Right lobe of liver (tissue), 4 donors: Measurements from ENCODE around the gene CFAP43.

ENCODE experiments used
- POLR2A ChIP-seq: fragments of 450-650 bp; IDR thresholded peaks from one replicate; pipeline ENCODE4 v1.6.1; 2017; ENCODE audit warnings: antibody characterized with exemption, mild to moderate bottlenecking
- TF ChIP-seq, protein P1 (sequence below), 4 donors: fragments of 200-600 bp in 3 of 4; fragments of 450-650 bp in 1 of 4; IDR thresholded peaks; one replicate each; pipeline versions ENCODE4 v1.5.1 to v1.8.0; 2016 to 2022; ENCODE audit warnings: antibody characterized with exemption in 4 of 4, mild to moderate bottlenecking in 2 of 4
- donor health status: DM: no; HTN: no; CAD: no.
- donor health status: DM: no; HTN: no; CAD: no.
- donor health status: DM: no; HTN: yes; CAD: no.

GRCh38 chr10:104128214-104128613, 104.0 kb downstream of the CFAP43 start:
- TF ChIP-seq, protein P1, sequence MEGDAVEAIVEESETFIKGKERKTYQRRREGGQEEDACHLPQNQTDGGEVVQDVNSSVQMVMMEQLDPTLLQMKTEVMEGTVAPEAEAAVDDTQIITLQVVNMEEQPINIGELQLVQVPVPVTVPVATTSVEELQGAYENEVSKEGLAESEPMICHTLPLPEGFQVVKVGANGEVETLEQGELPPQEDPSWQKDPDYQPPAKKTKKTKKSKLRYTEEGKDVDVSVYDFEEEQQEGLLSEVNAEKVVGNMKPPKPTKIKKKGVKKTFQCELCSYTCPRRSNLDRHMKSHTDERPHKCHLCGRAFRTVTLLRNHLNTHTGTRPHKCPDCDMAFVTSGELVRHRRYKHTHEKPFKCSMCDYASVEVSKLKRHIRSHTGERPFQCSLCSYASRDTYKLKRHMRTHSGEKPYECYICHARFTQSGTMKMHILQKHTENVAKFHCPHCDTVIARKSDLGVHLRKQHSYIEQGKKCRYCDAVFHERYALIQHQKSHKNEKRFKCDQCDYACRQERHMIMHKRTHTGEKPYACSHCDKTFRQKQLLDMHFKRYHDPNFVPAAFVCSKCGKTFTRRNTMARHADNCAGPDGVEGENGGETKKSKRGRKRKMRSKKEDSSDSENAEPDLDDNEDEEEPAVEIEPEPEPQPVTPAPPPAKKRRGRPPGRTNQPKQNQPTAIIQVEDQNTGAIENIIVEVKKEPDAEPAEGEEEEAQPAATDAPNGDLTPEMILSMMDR (IDR thresholded peaks at IDR 0.05): no peak
- no peak for TF ChIP-seq POLR2A
